Activated CD8-positive, alpha-beta memory T cell treated with anti-CD3 and anti-CD28 coated beads, Interleukin-2, amount 50 U/mL, for 48 hours (primary cell): Measurements from ENCODE around the gene SYT8.
"Not testable (repeated sequence)": the region's sequence is repeated elsewhere in the genome, so short reads cannot be mapped to it uniquely, and the experiment has no call there.

Experiments used
- DNase-seq: peaks from one replicate; pipeline ENCODE4 v3.0.0-alpha.2; 2020

SYT8 gene

GRCh38 chr11:1834779-1835670, at the start of gene SYT8:
Gene SYT8, plus strand, starts transcription at chr11:1834990. Its CDS starts 116 bp downstream, at chr11:1835106.
- no peak for DNase-seq

GRCh38 chr11:1785749-1786413, 48.9 kb upstream of the SYT8 start:
- DNase-seq, result no peak

- no peak for DNase-seq
Measured at GRCh38 chr11:1786466-1786865, 48.3 kb upstream of the SYT8 start.

GRCh38 chr11:1791912-1792311, 42.9 kb upstream of the SYT8 start:
- DNase-seq, result no peak

- DNase-seq, result no peak
Measured at GRCh38 chr11:1792461-1792860, 42.3 kb upstream of the SYT8 start.

GRCh38 chr11:1793081-1793480, 41.7 kb upstream of the SYT8 start:
- no peak for DNase-seq

- no peak for DNase-seq
Measured at GRCh38 chr11:1796413-1797011, 38.3 kb upstream of the SYT8 start.

GRCh38 chr11:1797391-1798125, 37.2 kb upstream of the SYT8 start:
- no peak for DNase-seq

- DNase-seq, result no peak
Measured at GRCh38 chr11:1803246-1803645, 31.5 kb upstream of the SYT8 start.

GRCh38 chr11:1803835-1804519, 30.8 kb upstream of the SYT8 start:
- DNase-seq, result not testable (repeated sequence)

GRCh38 chr11:1805525-1805924, 29.3 kb upstream of the SYT8 start:
- DNase-seq, result no peak

- no peak for DNase-seq
Measured at GRCh38 chr11:1807264-1807995, 27.4 kb upstream of the SYT8 start.

- DNase-seq, result no peak
Measured at GRCh38 chr11:1810761-1811160, 24.0 kb upstream of the SYT8 start.

- no peak for DNase-seq
Measured at GRCh38 chr11:1812274-1812673, 22.5 kb upstream of the SYT8 start.

- no peak for DNase-seq
Measured at GRCh38 chr11:1812801-1813200, 22.0 kb upstream of the SYT8 start.

- not testable (repeated sequence) for DNase-seq
Measured at GRCh38 chr11:1813356-1813755, 21.4 kb upstream of the SYT8 start.

GRCh38 chr11:1814691-1815090, 20.1 kb upstream of the SYT8 start:
- no peak for DNase-seq

GRCh38 chr11:1815311-1815710, 19.5 kb upstream of the SYT8 start:
- no peak for DNase-seq

- no peak for DNase-seq
Measured at GRCh38 chr11:1815751-1816150, 19.0 kb upstream of the SYT8 start.

- DNase-seq, result no peak
Measured at GRCh38 chr11:1817000-1817399, 17.8 kb upstream of the SYT8 start.

- no peak for DNase-seq
Measured at GRCh38 chr11:1817511-1817910, 17.3 kb upstream of the SYT8 start.

- no peak for DNase-seq
Measured at GRCh38 chr11:1819074-1819473, 15.7 kb upstream of the SYT8 start.
